ENCODE measurements around the gene OR2M7. TPM values are rescaled to one million over a fixed set of nuclear protein-coding genes. Genes with fewer than 3 reads are reported as not detected.
"Not testable (repeated sequence)": the region's sequence is repeated elsewhere in the genome, so short reads cannot be mapped to it uniquely, and the experiment has no call there.

OR2M7 gene, protein sequence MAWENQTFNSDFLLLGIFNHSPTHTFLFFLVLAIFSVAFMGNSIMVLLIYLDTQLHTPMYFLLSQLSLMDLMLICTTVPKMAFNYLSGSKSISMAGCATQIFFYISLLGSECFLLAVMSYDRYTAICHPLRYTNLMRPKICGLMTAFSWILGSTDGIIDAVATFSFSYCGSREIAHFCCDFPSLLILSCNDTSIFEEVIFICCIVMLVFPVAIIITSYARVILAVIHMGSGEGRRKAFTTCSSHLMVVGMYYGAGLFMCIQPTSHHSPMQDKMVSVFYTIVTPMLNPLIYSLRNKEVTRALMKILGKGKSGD
- not detected for total RNA-seq

DNA sequence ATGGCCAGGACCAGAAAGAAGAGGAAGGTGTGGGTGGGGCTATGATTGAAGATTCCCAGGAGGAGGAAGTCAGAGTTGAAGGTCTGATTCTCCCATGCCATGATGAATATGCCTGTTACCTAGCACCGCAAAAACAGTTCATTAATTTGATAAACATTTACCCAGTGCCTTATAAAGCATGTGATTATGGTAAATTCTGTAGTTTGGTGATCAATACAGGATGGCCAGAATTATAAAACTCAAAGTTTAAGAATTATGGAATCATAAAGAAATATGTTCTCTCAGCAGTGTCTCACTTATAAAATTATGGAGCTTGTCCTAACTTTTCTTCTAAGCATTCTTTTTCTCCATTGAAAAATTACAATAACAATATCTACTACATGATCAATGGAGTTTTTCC, at the start of gene OR2M7:
Gene OR2M7 (minus strand): TSS at position 101 of the 400 bp plus-strand sequence. CDS start 0 bp downstream, at position 101.
- ChIA-PET POLR2A (no interaction called here), CTCF (no interaction called here)

DNA sequence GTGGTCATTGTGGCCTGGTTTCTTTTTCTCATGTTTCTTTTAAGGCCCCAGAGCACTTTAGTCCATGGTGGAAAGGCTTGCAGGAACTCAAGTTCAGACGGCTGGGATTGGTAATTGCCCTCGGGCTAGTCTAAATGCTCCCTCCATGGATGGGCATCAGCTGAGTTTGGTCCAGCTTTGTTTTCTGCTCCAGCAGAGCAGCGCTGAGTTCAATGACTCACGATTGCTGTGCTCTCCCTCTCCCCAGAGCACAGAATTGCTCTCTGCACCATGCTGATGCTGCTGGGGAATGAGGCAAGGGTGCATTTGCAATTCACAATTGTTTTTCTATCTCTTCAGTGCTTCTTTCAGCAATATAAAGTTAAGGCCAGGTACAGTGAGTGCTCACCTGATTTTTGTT, 49.4 kb upstream of the OR2M7 start:
- ChIA-PET POLR2A (no interaction called here), CTCF (no interaction called here)
- no peak for ATAC-seq
- no peak overlapping the region for H3K4me3 Mint-ChIP-seq
- H3K4me1 Mint-ChIP-seq: peaks cover 5% of the 10 kb centered on the region
- H3K36me3 Mint-ChIP-seq (ENCODE audit: low read depth): no peaks in the 10 kb centered on the region
- no peaks in the 10 kb centered on the region for H3K27me3 Mint-ChIP-seq
- H3K27ac Mint-ChIP-seq: no peak overlapping the region
- intact Hi-C loops (cut with DNase I, micrococcal nuclease): no loop called here
- DNase-seq: no peak
- H3K9me3 Mint-ChIP-seq (ENCODE audit: low read depth): no peaks in the 10 kb centered on the region

More for the DNA sequence above, at the start of gene OR2M7:
- H3K4me1 Mint-ChIP-seq: no peaks in the 10 kb centered on the region
- intact Hi-C loops (cut with DNase I, micrococcal nuclease): no loop called here
- no peaks in the 10 kb centered on the region for H3K36me3 Mint-ChIP-seq (ENCODE audit: low read depth)
- no peak within 1 kb of the TSS for H3K4me3 Mint-ChIP-seq
- peaks cover 2% of the 10 kb centered on the region for H3K27me3 Mint-ChIP-seq
- ATAC-seq (no peak), DNase-seq (no peak)
- H3K9me3 Mint-ChIP-seq (ENCODE audit: low read depth): no peaks in the 10 kb centered on the region
- no peak within 1 kb of the TSS for H3K27ac Mint-ChIP-seq

DNA sequence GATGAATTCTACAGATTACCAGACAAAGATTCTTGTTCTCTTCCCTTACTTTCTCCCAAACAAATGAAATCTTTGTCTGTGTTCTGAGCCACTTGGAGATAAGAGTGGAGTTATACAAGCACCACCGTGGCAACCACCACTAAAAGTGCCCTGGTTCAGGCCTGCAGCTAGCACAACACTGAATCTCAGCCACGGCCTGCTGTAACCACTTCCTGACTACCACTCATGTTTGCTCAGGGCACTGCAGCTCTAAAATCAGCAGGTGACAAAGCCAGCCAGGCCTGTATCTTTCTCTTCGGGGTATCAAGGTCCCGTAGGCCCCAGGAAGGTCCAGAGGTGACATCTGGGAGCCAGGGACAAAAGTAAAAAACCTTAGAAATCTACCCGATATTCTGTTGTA, 48.0 kb upstream of the OR2M7 start:
- ChIA-PET CTCF (no interaction called here), POLR2A (no interaction called here)
- intact Hi-C loops (cut with DNase I, micrococcal nuclease): no loop called here
- Mint-ChIP-seq H3K27ac (no peak overlapping the region), H3K9me3 (ENCODE audit: low read depth) (no peaks in the 10 kb centered on the region), H3K27me3 (no peaks in the 10 kb centered on the region), H3K4me3 (no peak overlapping the region), H3K36me3 (ENCODE audit: low read depth) (no peaks in the 10 kb centered on the region), H3K4me1 (peaks cover 5% of the 10 kb centered on the region)
- ATAC-seq (no peak), DNase-seq (no peak)

GRCh38 chr1:248366609-248367008, 42.2 kb upstream of the OR2M7 start:
- DNase-seq (no peak), ATAC-seq (no peak)
- ChIA-PET POLR2A (no interaction called here), CTCF (no interaction called here)
- intact Hi-C loops (cut with DNase I, micrococcal nuclease): no loop called here
- Mint-ChIP-seq H3K27ac (no peak overlapping the region), H3K4me1 (no peaks in the 10 kb centered on the region), H3K36me3 (ENCODE audit: low read depth) (no peaks in the 10 kb centered on the region), H3K4me3 (no peak overlapping the region), H3K27me3 (peaks cover 4% of the 10 kb centered on the region), H3K9me3 (ENCODE audit: low read depth) (no peaks in the 10 kb centered on the region)

DNA sequence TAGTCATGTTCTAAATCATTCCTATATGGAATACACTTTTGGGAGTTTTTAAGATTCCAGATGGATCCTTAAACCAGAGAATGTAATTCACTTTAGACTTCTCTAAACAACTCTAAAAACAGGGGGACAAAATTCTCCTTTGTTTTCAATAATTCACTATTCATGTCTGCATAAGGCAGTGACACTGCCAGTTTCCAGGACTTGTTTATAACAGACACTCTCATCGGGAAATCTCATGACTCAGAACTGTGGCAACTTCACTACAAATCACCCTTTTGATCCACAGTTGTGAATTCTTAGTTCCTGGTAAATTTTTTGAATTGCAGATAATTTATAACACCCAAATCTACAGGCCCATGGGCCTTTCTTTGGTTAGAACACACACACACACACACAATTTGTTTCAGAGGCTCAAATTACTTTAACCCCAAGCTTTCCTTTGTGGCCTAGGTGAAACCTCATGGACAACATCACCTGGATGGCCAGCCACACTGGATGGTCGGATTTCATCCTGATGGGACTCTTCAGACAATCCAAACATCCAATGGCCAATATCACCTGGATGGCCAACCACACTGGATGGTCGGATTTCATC, 36.9 kb upstream of the OR2M7 start, which contains the start of gene OR2T4:
Gene OR2T4 (plus strand): TSS at position 545 of the 595 bp plus-strand sequence. CDS start 0 bp downstream, at position 545.
- Mint-ChIP-seq H3K27ac (no peak within 1 kb of the TSS), H3K27me3 (peaks cover 5% of the 10 kb centered on the region), H3K4me1 (no peaks in the 10 kb centered on the region), H3K4me3 (no peak within 1 kb of the TSS), H3K9me3 (ENCODE audit: low read depth) (no peaks in the 10 kb centered on the region), H3K36me3 (ENCODE audit: low read depth) (no peaks in the 10 kb centered on the region)
- ChIA-PET CTCF (no interaction called here), POLR2A (no interaction called here)
- intact Hi-C loops (cut with DNase I, micrococcal nuclease): no loop called here
- ATAC-seq (no peak), DNase-seq (no peak)

DNA sequence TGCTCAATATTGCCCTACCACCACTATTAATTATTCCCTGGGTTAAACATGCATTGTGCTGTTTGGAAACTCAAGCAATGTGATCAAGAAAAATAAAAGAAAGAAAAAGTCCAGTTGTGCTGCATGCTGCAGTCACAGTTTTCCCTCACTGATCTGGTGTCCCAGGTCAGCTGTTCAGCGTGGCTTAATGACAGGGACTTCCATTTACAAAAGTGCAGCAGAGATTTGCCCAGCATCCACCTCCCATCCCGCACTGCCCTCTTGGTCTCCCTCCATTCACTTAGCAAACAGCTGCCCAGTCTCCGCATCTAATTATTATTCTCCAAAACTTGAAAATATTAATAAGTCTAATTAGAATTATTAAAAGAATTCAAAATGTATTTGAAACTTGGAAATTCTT, 35.0 kb upstream of the OR2M7 start:
- CTCF ChIA-PET: no interaction called here
- H3K36me3 Mint-ChIP-seq (ENCODE audit: low read depth): no peaks in the 10 kb centered on the region

DNA sequence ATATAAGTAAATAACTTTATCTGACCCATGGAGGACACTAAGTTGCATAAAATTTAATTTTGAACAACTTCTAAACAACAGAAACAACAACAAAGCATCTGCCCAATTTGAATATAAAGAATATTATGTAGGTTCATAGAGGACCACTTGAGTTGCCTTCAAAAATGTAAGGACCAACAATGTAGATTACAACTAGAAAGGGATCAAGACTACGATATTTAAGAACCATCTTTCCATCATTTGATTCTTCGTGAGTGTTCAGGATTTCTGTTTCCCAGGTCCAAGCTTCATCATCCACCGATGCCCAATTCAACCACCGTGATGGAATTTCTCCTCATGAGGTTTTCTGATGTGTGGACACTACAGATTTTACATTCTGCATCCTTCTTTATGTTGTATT, 24.1 kb upstream of the OR2M7 start, which contains the start of gene OR14C36:
Gene OR14C36 (plus strand): TSS at position 301 of the 400 bp plus-strand sequence. CDS start 0 bp downstream, at position 301.
- H3K27ac Mint-ChIP-seq: no peak within 1 kb of the TSS
- H3K9me3 Mint-ChIP-seq (ENCODE audit: low read depth): no peaks in the 10 kb centered on the region
- H3K27me3 Mint-ChIP-seq: peaks cover 11% of the 10 kb centered on the region
- CTCF ChIA-PET: interaction anchor here (0.9 kb wide), 1 partner anchor 105 kb away, joined by 3 read pairs; no protein-coding TSS in a partner anchor
- no peak for ATAC-seq
- H3K36me3 Mint-ChIP-seq (ENCODE audit: low read depth): no peaks in the 10 kb centered on the region
- H3K4me3 Mint-ChIP-seq: no peak within 1 kb of the TSS
- POLR2A ChIA-PET: no interaction called here
- no peak for DNase-seq
- intact Hi-C loops (cut with DNase I, micrococcal nuclease): no loop called here
- no peaks in the 10 kb centered on the region for H3K4me1 Mint-ChIP-seq

More for the DNA sequence above, 35.0 kb upstream of the OR2M7 start:
- POLR2A ChIA-PET: no interaction called here
- no peak for ATAC-seq
- Mint-ChIP-seq H3K4me3 (no peak overlapping the region), H3K9me3 (ENCODE audit: low read depth) (no peaks in the 10 kb centered on the region), H3K27ac (no peak overlapping the region), H3K4me1 (no peaks in the 10 kb centered on the region), H3K27me3 (peaks cover 5% of the 10 kb centered on the region)
- no peak for DNase-seq
- intact Hi-C loops (cut with DNase I, micrococcal nuclease): no loop called here

DNA sequence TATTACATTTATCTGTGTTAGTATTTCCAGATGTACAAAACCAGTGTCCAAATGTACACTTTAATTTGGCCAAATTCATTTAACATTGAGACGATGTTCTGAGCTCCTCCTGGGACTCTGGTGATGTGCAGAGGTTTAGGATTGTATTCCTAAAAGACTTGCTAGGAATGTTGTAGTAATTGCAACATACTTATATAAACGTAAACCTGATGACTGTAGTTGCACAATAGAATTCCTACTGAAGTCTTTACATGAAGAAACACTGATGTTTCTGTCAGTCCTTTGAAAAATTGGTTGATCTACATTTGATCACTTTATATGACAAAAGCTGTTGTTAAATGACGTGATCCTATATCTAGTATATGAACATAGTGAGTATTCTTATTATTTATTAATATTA, 19.1 kb upstream of the OR2M7 start:
- Mint-ChIP-seq H3K4me1 (no peaks in the 10 kb centered on the region), H3K36me3 (ENCODE audit: low read depth) (no peaks in the 10 kb centered on the region), H3K27me3 (peaks cover 2% of the 10 kb centered on the region), H3K4me3 (no peak overlapping the region), H3K9me3 (ENCODE audit: low read depth) (no peaks in the 10 kb centered on the region), H3K27ac (no peak overlapping the region)
- CTCF ChIA-PET: no interaction called here
- intact Hi-C loops (cut with DNase I, micrococcal nuclease): no loop called here
- POLR2A ChIA-PET: no interaction called here
- DNase-seq (no peak), ATAC-seq (no peak)

DNA sequence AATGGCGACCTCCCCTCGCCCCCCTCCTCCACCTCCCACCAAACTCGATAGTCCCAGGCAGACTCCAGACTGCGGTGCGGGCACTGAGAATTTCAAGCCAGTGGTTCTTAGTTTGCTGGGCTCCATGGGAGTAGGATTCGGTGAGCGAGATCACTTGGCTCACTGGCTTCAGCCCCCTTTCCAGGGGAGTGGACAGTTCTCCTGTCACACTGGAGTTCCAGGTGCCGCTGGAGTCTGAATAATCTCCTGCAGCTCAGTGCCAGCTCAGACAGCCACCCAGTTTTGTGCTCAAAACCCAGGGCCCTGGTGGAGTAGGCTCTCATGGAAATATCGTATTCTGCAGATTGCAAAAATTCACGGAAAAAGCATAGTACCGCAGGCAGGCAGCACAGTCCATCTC, 7.6 kb downstream of the OR2M7 start:
- peaks cover 15% of the 10 kb centered on the region for H3K9me3 Mint-ChIP-seq (ENCODE audit: low read depth)
- intact Hi-C loops (cut with DNase I, micrococcal nuclease): no loop called here
- H3K27ac Mint-ChIP-seq: no peak overlapping the region
- H3K4me3 Mint-ChIP-seq: no peak overlapping the region
- no peaks in the 10 kb centered on the region for H3K4me1 Mint-ChIP-seq
- no peaks in the 10 kb centered on the region for H3K36me3 Mint-ChIP-seq (ENCODE audit: low read depth)
- DNase-seq (no peak), ATAC-seq (no peak)
- ChIA-PET POLR2A (no interaction called here), CTCF (no interaction called here)
- peaks cover 2% of the 10 kb centered on the region for H3K27me3 Mint-ChIP-seq

GRCh38 chr1:248306740-248307139, 17.6 kb downstream of the OR2M7 start:
- H3K27me3 Mint-ChIP-seq; CTCF ChIA-PET; DNase-seq; H3K4me3 Mint-ChIP-seq; H3K36me3 Mint-ChIP-seq (ENCODE audit: low read depth); H3K9me3 Mint-ChIP-seq (ENCODE audit: low read depth); POLR2A ChIA-PET; ATAC-seq; H3K4me1 Mint-ChIP-seq; intact Hi-C loops (cut with DNase I, micrococcal nuclease); H3K27ac Mint-ChIP-seq: not testable (repeated sequence)

DNA sequence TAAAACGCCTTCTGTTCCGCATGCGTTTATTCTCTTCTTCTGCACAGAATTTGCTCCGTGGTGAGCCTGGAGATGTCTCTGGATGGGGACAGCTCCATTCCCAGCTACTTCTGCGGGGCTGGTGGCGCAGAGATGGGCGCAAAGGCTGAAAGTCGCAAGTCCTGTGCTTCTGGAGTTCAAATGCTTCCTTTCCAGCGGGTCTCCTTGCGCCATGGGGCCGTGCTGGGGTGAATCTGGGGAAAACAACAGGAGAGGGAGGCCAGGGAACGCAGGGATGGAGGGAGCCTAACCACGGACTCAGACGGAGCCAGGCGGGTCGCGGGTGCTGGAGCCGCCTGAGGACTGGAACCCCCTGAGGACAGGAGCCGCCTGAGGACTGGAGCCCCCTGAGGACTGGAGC, 18.3 kb downstream of the OR2M7 start:
- no peak for ATAC-seq
- no peak overlapping the region for H3K4me3 Mint-ChIP-seq
- no peaks in the 10 kb centered on the region for H3K36me3 Mint-ChIP-seq (ENCODE audit: low read depth)
- ChIA-PET CTCF (no interaction called here), POLR2A (no interaction called here)
- no peaks in the 10 kb centered on the region for H3K9me3 Mint-ChIP-seq (ENCODE audit: low read depth)
- no peak overlapping the region for H3K27ac Mint-ChIP-seq
- intact Hi-C loops (cut with DNase I, micrococcal nuclease): no loop called here
- H3K4me1 Mint-ChIP-seq: no peaks in the 10 kb centered on the region
- DNase-seq: no peak
- H3K27me3 Mint-ChIP-seq: peaks cover 2% of the 10 kb centered on the region

GRCh38 chr1:248305672-248306071, 18.7 kb downstream of the OR2M7 start:
- ATAC-seq; H3K4me1 Mint-ChIP-seq; CTCF ChIA-PET; H3K36me3 Mint-ChIP-seq (ENCODE audit: low read depth); H3K4me3 Mint-ChIP-seq; DNase-seq; H3K27ac Mint-ChIP-seq; POLR2A ChIA-PET; H3K9me3 Mint-ChIP-seq (ENCODE audit: low read depth); intact Hi-C loops (cut with DNase I, micrococcal nuclease); H3K27me3 Mint-ChIP-seq: not testable (repeated sequence)

Measured in activated CD4-positive, alpha-beta T cell treated with anti-CD3 and anti-CD28 coated beads for 36 hours (primary cell).